Astrocyte of the spinal cord (primary cell): ENCODE results near the gene VSX1.

ENCODE experiments used
- DNase-seq: peaks from one replicate; pipeline ENCODE4 v3.0.0; 2011; ENCODE audit warnings: low read depth, low spot score
- H3K4me3 ChIP-seq: 2 replicates; pipeline ENCODE4 v1.5.1; 2011; ENCODE audit warnings: low read depth, mild to moderate bottlenecking, low read length, moderate library complexity
- CTCF ChIP-seq: IDR thresholded peaks from 2 replicates; pipeline ENCODE4 v1.5.1; 2012; ENCODE audit warnings: low read depth, mild to moderate bottlenecking, low read length, inconsistent platforms
- in situ Hi-C: cut with HindIII; loops from 2 replicates; pipeline ENCODE4 v1.10.0; 2017; ENCODE audit warnings: low sequenced_read_pairs

Gene VSX1

GRCh38 chr20:25089096-25089495, 7.2 kb upstream of the VSX1 start:
- no peak overlapping the region for H3K4me3 ChIP-seq
- in situ Hi-C loops, result no loop called here
- no peak for TF ChIP-seq CTCF
- no peak for DNase-seq

GRCh38 chr20:25088267-25088666, 6.3 kb upstream of the VSX1 start:
- no peak for TF ChIP-seq CTCF
- in situ Hi-C loops, result no loop called here

GRCh38 chr20:25087186-25087929, 5.4 kb upstream of the VSX1 start:
- no peak for DNase-seq
- in situ Hi-C loops, result no loop called here
- no peak overlapping the region for H3K4me3 ChIP-seq
- TF ChIP-seq CTCF, result no peak

More at GRCh38 chr20:25088267-25088666, 6.3 kb upstream of the VSX1 start:
- no peak for DNase-seq
- no peak overlapping the region for H3K4me3 ChIP-seq

- no peak for TF ChIP-seq CTCF
- no peak for DNase-seq
- in situ Hi-C loops, result no loop called here
- no peak overlapping the region for H3K4me3 ChIP-seq
Observed at GRCh38 chr20:25085756-25086495, 4.0 kb upstream of the VSX1 start.

- TF ChIP-seq CTCF, result no peak
- no peak overlapping the region for H3K4me3 ChIP-seq
- in situ Hi-C loops, result no loop called here
- DNase-seq, result no peak
Observed at GRCh38 chr20:25084626-25085187, 2.8 kb upstream of the VSX1 start.

GRCh38 chr20:25083773-25084625, 2.1 kb upstream of the VSX1 start:
- no peak for DNase-seq
- no peak overlapping the region for H3K4me3 ChIP-seq
- TF ChIP-seq CTCF, result no peak
- in situ Hi-C loops, result no loop called here
